ENCODE results near the gene ALDH1L1. TPM values are rescaled to one million over a fixed set of nuclear protein-coding genes. Genes with fewer than 3 reads are reported as not detected.

ALDH1L1 gene
- total and polyA plus RNA-seq, 2 of the 8 experiments (the other 6 are each of a cell fraction or from before 2014, with no cell fraction given): 0.98 to 1.6 TPM

- Histone ChIP-seq H2AK5ac (ENCODE audit: low read depth, low read length) (no peak overlapping the region), H2BK5ac (ENCODE audit: low read depth, low read length) (no peak overlapping the region), H3K27ac (ENCODE audit: low read depth, low read length) (no peak overlapping the region), H3K36me3 (ENCODE audit: control insufficient read depth in 2 of 4, insufficient read depth in 4 of 4, low read length in 3 of 4) (no peaks in the 10 kb centered on the region), H3K56ac (replicated peaks; ENCODE audit: insufficient read length, low read depth, low read length) (no peak overlapping the region), H3K9me3 (ENCODE audit: insufficient read depth in 2 of 2, low read depth in 1 of 2, low read length in 1 of 2) (no peaks in the 10 kb centered on the region; a peak in 1 of 4 replicates), H2AFZ (ENCODE audit: low read length) (no peak overlapping the region), H3K79me1 (ENCODE audit: low read depth, low read length) (no peaks in the 10 kb centered on the region; the same call in 1 of the 2 replicates), H3K79me2 (ENCODE audit: control insufficient read depth in 1 of 2, insufficient read depth in 2 of 2, low read length in 2 of 2) (no peaks in the 10 kb centered on the region), H2BK15ac (ENCODE audit: low read length) (no peak overlapping the region), H2BK20ac (ENCODE audit: low read length) (no peak overlapping the region), H4K5ac (ENCODE audit: insufficient read length, low read depth, low read length) (no peak overlapping the region), H3K4ac (replicated peaks; ENCODE audit: insufficient read length, low read depth, low read length) (no peak overlapping the region), H4K20me1 (replicated peaks in 1 of 2; ENCODE audit: control insufficient read depth in 1 of 2, insufficient read depth in 2 of 2, low read length in 2 of 2) (no peaks in the 10 kb centered on the region), H3K27me3 (replicated peaks in 1 of 4; ENCODE audit: control insufficient read depth in 3 of 4, extremely low read depth in 1 of 4, insufficient read depth in 3 of 4, low read length in 3 of 4) (no peaks in the 10 kb centered on the region), H3K4me1 (replicated peaks in 1 of 4; ENCODE audit: control insufficient read depth in 3 of 4, insufficient read depth in 4 of 4, low read length in 3 of 4) (no peaks in the 10 kb centered on the region), H3K4me2 (ENCODE audit: insufficient read depth in 1 of 2, low read depth in 2 of 2, low read length in 2 of 2) (no peak overlapping the region), H3K14ac (ENCODE audit: insufficient read length) (no peak overlapping the region), H3K9ac (replicated peaks in 1 of 4; ENCODE audit: extremely low read depth in 1 of 4, low read depth in 3 of 4, low read length in 3 of 4) (no peak overlapping the region), H2BK120ac (replicated peaks; ENCODE audit: low read depth, low read length) (no peak overlapping the region), H4K91ac (replicated peaks; ENCODE audit: insufficient read length, low read length) (no peak overlapping the region), H2BK12ac (ENCODE audit: low read depth, low read length) (peak overlapping the region; percentile 50; the same call in 1 of the 2 replicates), H3K23ac (ENCODE audit: insufficient read length) (no peak overlapping the region), H3K18ac (ENCODE audit: extremely low read depth, low read length) (no peak overlapping the region), H3K4me3 (ENCODE audit: extremely low read depth in 1 of 4, insufficient read depth in 2 of 4, low read depth in 3 of 4, low read length in 4 of 4) (no peak overlapping the region), H3K23me2 (ENCODE audit: low read depth, low read length) (no peaks in the 10 kb centered on the region), H4K8ac (ENCODE audit: extremely low read depth, insufficient read depth, low read length) (no peak overlapping the region)
- ChIA-PET POLR2A (ENCODE audit: partially characterized antibody) (no interaction called here), CTCF (ENCODE audit: partially characterized antibody) (interaction anchor here (0.9 to 7.3 kb wide), 7 partner anchors 9 to 144 kb away, joined by 3 to 52 read pairs (median 4); no protein-coding TSS in a partner anchor)
- no peak for FAIRE-seq
- DNase-seq (ENCODE audit: low read depth in 1 of 2, low spot score in 2 of 2): peak in 1 of 2 experiments; percentile 6
- WGBS, 2 experiments (ENCODE audit: extremely low coverage in 1 of 2, insufficient coverage in 1 of 2, insufficient read length in 1 of 2, insufficient replicate concordance in 2 of 2, low coverage in 1 of 2, low lambda C conversion rate in 2 of 2, missing lambda C conversion rate in 1 of 2): 100% methylated on average over 1 of the region's 1 CpG; no CpG with 5 or more reads in 1 of the 2 experiments
- TF ChIP-seq POLR2A (IDR thresholded peaks at IDR 0.05; ENCODE audit: control extremely low read depth in 1 of 2, low read depth in 2 of 2, low read length in 2 of 2) (no peak), GABPA (IDR thresholded peaks at IDR 0.05; ENCODE audit: borderline replicate concordance, insufficient read depth, low read length) (no peak), CTBP2 (IDR thresholded peaks at IDR 0.05; ENCODE audit: borderline replicate concordance, insufficient read depth, insufficient read length, low read length) (no peak), HDAC2 (IDR thresholded peaks at IDR 0.05; ENCODE audit: borderline replicate concordance in 1 of 2, low read depth in 2 of 2, low read length in 2 of 2) (no peak), RXRA (IDR thresholded peaks at IDR 0.05; ENCODE audit: insufficient read depth, low read depth, low read length) (no peak), PHF8 (conservative IDR thresholded peaks at IDR 0.05; ENCODE audit: low read depth, low read length) (no peak), EGR1 (IDR thresholded peaks at IDR 0.05; ENCODE audit: borderline replicate concordance, low read depth, low read length) (no peak), SP4 (IDR thresholded peaks at IDR 0.05; ENCODE audit: low read length) (no peak), MAX (IDR thresholded peaks at IDR 0.05) (no peak), KDM1A (IDR thresholded peaks at IDR 0.05; ENCODE audit: borderline replicate concordance, low read length) (no peak), EZH2 (IDR thresholded peaks at IDR 0.05; ENCODE audit: low read depth, low read length, severe bottlenecking) (no peak), SUZ12 (IDR thresholded peaks at IDR 0.05; ENCODE audit: low read length) (no peak), NRF1 (IDR thresholded peaks at IDR 0.05; ENCODE audit: low read depth, low read length) (no peak)
These were observed 63.9 kb downstream of the ALDH1L1 start for GRCh38 chr3:126116526-126116925.
